ENCODE results near the gene KCTD21. TPM values are rescaled to one million over a fixed set of nuclear protein-coding genes. Genes with fewer than 3 reads are reported as not detected.

KCTD21 gene
- total RNA-seq, 1 experiment from 2014 or later, result 7.6 TPM

- no peak for DNase-seq (ENCODE audit: low read depth)
Measured at GRCh38 chr11:78140392-78141077, 47.9 kb downstream of the KCTD21 start.

- DNase-seq (ENCODE audit: low read depth), result peak; percentile 93
Measured at GRCh38 chr11:78139422-78140391, 48.7 kb downstream of the KCTD21 start, which contains the start of gene ALG8. Gene ALG8 (minus strand): TSS chr11:78139626. CDS start chr11:78139588, 38 bp downstream.

DNA sequence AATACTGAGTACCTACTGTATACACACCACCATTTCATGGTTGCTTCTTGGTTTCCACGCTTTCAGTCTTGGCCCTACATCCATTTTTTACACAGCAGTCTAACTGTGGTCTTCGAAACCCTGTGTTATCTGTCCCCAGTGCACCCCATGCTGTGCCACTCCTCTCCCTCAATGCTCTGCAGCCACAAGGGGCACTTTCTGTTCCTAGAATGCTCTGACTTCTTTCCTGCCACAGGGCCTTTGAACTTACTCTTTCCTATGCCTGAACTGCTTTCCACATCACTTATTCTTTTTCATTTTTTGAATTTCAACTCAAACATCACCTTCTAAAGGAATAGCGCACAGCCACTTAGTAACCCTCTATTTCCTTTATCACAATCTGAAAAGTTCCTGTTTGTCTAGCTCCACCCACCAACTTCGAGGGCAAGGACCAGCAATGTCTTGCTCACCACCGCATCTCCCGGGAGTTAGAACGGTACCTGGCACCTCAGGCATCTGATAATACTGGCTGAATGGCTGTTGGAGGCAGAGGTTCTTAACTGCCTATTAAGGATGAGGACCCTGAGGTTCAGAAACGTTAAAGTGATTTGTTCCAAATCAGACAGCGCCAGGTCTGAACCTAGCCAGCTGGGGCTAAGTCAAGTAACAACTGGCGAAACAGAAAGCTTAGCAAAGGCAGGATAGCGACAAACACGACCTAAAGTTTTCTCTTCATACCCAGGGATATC, 49.6 kb downstream of the KCTD21 start:
- DNase-seq (ENCODE audit: low read depth), result peak; percentile 21

- DNase-seq (ENCODE audit: low read depth), result no peak
Measured at GRCh38 chr11:78138291-78138690, 50.1 kb downstream of the KCTD21 start.

GRCh38 chr11:78132475-78132874, 56.0 kb downstream of the KCTD21 start:
- DNase-seq (ENCODE audit: low read depth), result no peak

- DNase-seq (ENCODE audit: low read depth), result peak; percentile 18
Measured at GRCh38 chr11:78131956-78132355, 56.5 kb downstream of the KCTD21 start.

GRCh38 chr11:78127403-78127802, 61.0 kb downstream of the KCTD21 start:
- DNase-seq (ENCODE audit: low read depth), result no peak

Other genes starting within 250 kb of the KCTD21 start
- 28.0 and 38.7 TPM in 2 replicates for gene INTS4, start 194.0 kb downstream of the KCTD21 start, total RNA-seq (2014; rRNA removed)
- gene KCTD14, start 165.3 kb downstream of the KCTD21 start, total RNA-seq (2014; rRNA removed), result 1.2 and 1.9 TPM in 2 replicates
- gene THRSP, start 124.8 kb downstream of the KCTD21 start, total RNA-seq (2014; rRNA removed), result not detected in 2 replicates
- gene NDUFC2, start 108.8 kb downstream of the KCTD21 start, total RNA-seq (2014; rRNA removed), result 83.7 and 96.5 TPM in 2 replicates
- 71.2 and 83.8 TPM in 2 replicates for gene ALG8, start 49.0 kb downstream of the KCTD21 start, total RNA-seq (2014; rRNA removed)
- 6.6 and 7.2 TPM in 2 replicates for gene USP35, start 293 bp upstream of the KCTD21 start, total RNA-seq (2014; rRNA removed)
- gene GAB2, start 229.2 kb upstream of the KCTD21 start, total RNA-seq (2014; rRNA removed), result 8.1 and 12.8 TPM in 2 replicates